K562 (cell line): Measurements from ENCODE around the gene ZNF618. TPM values are rescaled to one million over a fixed set of nuclear protein-coding genes. Genes with fewer than 3 reads are reported as not detected.

ENCODE experiments used
- ATAC-seq: fragments of 200-7000 bp; cut with Tn5 transposase; 3 replicates; pipeline ENCODE4 v1.9.1; 2020; ENCODE audit warnings: moderate library complexity
- BruUV-seq: library from RNA; stranded (reverse); fragments of 400-500 nt; replicated peaks from 2 replicates; lab custom pipeline; 2021; lab: Mats Ljungman, UMichigan
- CTCF ChIA-PET: fragments of 300-600 bp; formaldehyde crosslinking; extraction: SDS; loops from one replicate; lab custom pipeline; 2021; ENCODE audit warnings: low intra/inter-chr PET ratio; lab: Yijun Ruan, JAX
- POLR2A ChIA-PET: fragments of 300-600, 350-650 bp; sonication (Branson Sonifier 250); formaldehyde crosslinking; extraction: SDS; loops from one replicate; lab custom pipeline; 2021; ENCODE audit warnings: antibody characterized with exemption, inconsistent platforms; lab: Yijun Ruan, JAX
- DNase-seq, 4 experiments: peaks; one replicate each; pipeline versions ENCODE4 v3.0.0 to v3.0.0-alpha.2; 2011 to 2018; ENCODE audit warnings: low spot score in 3 of 4, mixed read lengths in 3 of 4; ENCODE audit errors: extremely low read depth in 1 of 4
- FAIRE-seq: peaks from 2 replicates; lab custom pipeline; 2011; peaks lifted over from hg19 to GRCh38; lab: Jason Lieb, UNC
- H2AFZ ChIP-seq: 2 replicates; pipeline ENCODE4 v1.6.0; 2011; ENCODE audit warnings: low read depth, low read length, control low read depth, inconsistent platforms
- H3K27ac ChIP-seq: fragments of 200-600 bp; 3 replicates; pipeline ENCODE4 v1.8.0; 2011; ENCODE audit warnings: low read depth, mild to moderate bottlenecking, control low read depth, inconsistent platforms, low read length, moderate library complexity, mixed read lengths; ENCODE audit errors: extremely low read depth
- H3K27me3 ChIP-seq, 2 experiments: fragments of 300-600 bp in 1 of 2; 2 replicates in 1 of 2; 3 replicates in 1 of 2; pipeline versions ENCODE4 v1.6.0 to v1.8.0; 2011; ENCODE audit warnings: inconsistent platforms in 2 of 2, low read length in 2 of 2, mild to moderate bottlenecking in 1 of 2, mixed read lengths in 1 of 2, moderate library complexity in 1 of 2; ENCODE audit not compliant: control insufficient read depth in 2 of 2, insufficient read depth in 2 of 2
- H3K36me3 ChIP-seq: fragments of 300-600 bp; 3 replicates; pipeline ENCODE4 v1.8.0; 2011; ENCODE audit warnings: mild to moderate bottlenecking, low read length, inconsistent platforms; ENCODE audit not compliant: control insufficient read depth, insufficient read depth
- H3K4me1 ChIP-seq, 2 experiments: fragments of 200-600 bp in 1 of 2; replicated peaks in 1 of 2; 2 replicates in 1 of 2; 3 replicates in 1 of 2; pipeline versions ENCODE4 v1.5.1 to v1.8.0; 2011; ENCODE audit warnings: inconsistent platforms in 2 of 2, low read length in 2 of 2, mild to moderate bottlenecking in 1 of 2, mixed read lengths in 1 of 2, moderate library complexity in 1 of 2; ENCODE audit not compliant: control insufficient read depth in 2 of 2, insufficient read depth in 2 of 2
- H3K4me2 ChIP-seq: 2 replicates; pipeline ENCODE4 v1.6.1; 2011; ENCODE audit warnings: low read length, control low read depth, inconsistent platforms, mixed read lengths; ENCODE audit not compliant: insufficient read depth
- H3K4me3 ChIP-seq: fragments of 200-600 bp; sonication (generic), shearing (Covaris generic); 2 replicates; pipeline ENCODE4 v1.5.1; 2016; ENCODE audit warnings: control low read depth, inconsistent platforms
- H3K79me2 ChIP-seq: fragments of 200-600 bp; 3 replicates; pipeline ENCODE4 v1.8.0; 2011; ENCODE audit warnings: low read length, inconsistent platforms; ENCODE audit not compliant: control insufficient read depth, insufficient read depth
- H3K9ac ChIP-seq, 2 experiments: 2 replicates each; pipeline versions ENCODE4 v1.6.0 to v1.6.1; 2011; ENCODE audit warnings: low read depth in 2 of 2, low read length in 2 of 2, control low read depth in 1 of 2, inconsistent platforms in 1 of 2, mild to moderate bottlenecking in 1 of 2, mixed read lengths in 1 of 2; ENCODE audit not compliant: insufficient read depth in 1 of 2
- H3K9me1 ChIP-seq: one replicate; pipeline ENCODE4 v1.6.0; 2011; ENCODE audit warnings: inconsistent platforms, mild to moderate bottlenecking, low read length, moderate library complexity; ENCODE audit not compliant: control insufficient read depth, insufficient read depth
- H3K9me3 ChIP-seq: replicated peaks from 2 replicates; pipeline ENCODE4 v1.5.1; 2011; ENCODE audit warnings: low read depth, low read length, inconsistent platforms; ENCODE audit not compliant: control insufficient read depth, insufficient read depth
- H4K20me1 ChIP-seq: replicated peaks from 2 replicates; pipeline ENCODE4 v1.6.1; 2011; ENCODE audit warnings: low read length, inconsistent platforms, mixed read lengths; ENCODE audit not compliant: control insufficient read depth, insufficient read depth
- BCL6 ChIP-seq: fragments of 250-450 bp; sonication (Bioruptor Pico); IDR thresholded peaks from 2 replicates; pipeline ENCODE4 v1.4.0; 2020
- ETS2 ChIP-seq: IDR thresholded peaks from 2 replicates; pipeline ENCODE4 v1.6.1; 2016; ENCODE audit warnings: borderline replicate concordance, missing genetic modification characterization, mild to moderate bottlenecking, moderate library complexity, missing compliant biosample characterization; ENCODE audit not compliant: poor library complexity, severe bottlenecking
- HNRNPUL1 ChIP-seq: fragments of 200-400 bp; formaldehyde crosslinking; IDR thresholded peaks from 2 replicates; pipeline ENCODE4 v1.6.1; 2017; ENCODE audit warnings: low read length
- SMARCB1 ChIP-seq: IDR thresholded peaks from 2 replicates; pipeline ENCODE4 v1.6.1; 2011; ENCODE audit warnings: improper control_type of control experiment, low read depth; ENCODE audit not compliant: insufficient read length
- SNRNP70 ChIP-seq: fragments of 200-400 bp; formaldehyde crosslinking; optimal IDR thresholded peaks from 2 replicates; pipeline ENCODE3; 2017; ENCODE audit warnings: low read depth, low read length
- ZNF76 ChIP-seq: fragments of 250-450 bp; sonication (Bioruptor Pico); IDR thresholded peaks from 2 replicates; pipeline ENCODE4 v1.4.0; 2020; ENCODE audit warnings: mild to moderate bottlenecking, moderate library complexity, borderline replicate concordance
- WGBS: fragments of 100-300 bp; shearing (Covaris generic); methylation state at CpG from one replicate; pipeline ENCODE4 v1.1.6; 2016; ENCODE audit warnings: low coverage, mixed read lengths; ENCODE audit not compliant: insufficient coverage; ENCODE audit errors: missing lambda C conversion rate; 5-methylcytosine and 5-hydroxymethylcytosine counted together
- in situ Hi-C: fragments of 300-500 bp; cut with MboI; formaldehyde crosslinking; loops from 4 replicates; pipeline ENCODE4 v1.15.0; 2018; ENCODE audit warnings: inconsistent platforms, mixed read lengths
- intact Hi-C: fragments of 100-400 bp; cut with micrococcal nuclease; formaldehyde crosslinking; loops from 2 replicates; pipeline ENCODE4 v1.14.2; 2022
- polyA plus RNA-seq, 8 experiments: library from polyadenylated mRNA; depleted of rRNA in 4 of 8; stranded (reverse) in 5 of 8; unstranded in 3 of 8; fragments of >200 nt; fragmentation: Nextera tagmentation in 2 of 8; fragmentation: Illumina TruSeq in 1 of 8; extraction: Ambion mirVana in 2 of 8; extraction: Trizol in 1 of 8; gene quantifications; 2 replicates each; pipeline versions ENCODE4 v1.2.1 to v1.2.3, GENCODE V29; 2011 to 2014; ENCODE audit warnings: inconsistent platforms in 1 of 8, missing spikeins in 1 of 8
- total RNA-seq, 7 experiments: library from RNA; depleted of rRNA in 6 of 7; stranded (reverse); fragments of >200 nt in 6 of 7; fragmentation: Illumina TruSeq in 2 of 7; extraction: Trizol in 2 of 7; gene quantifications; 2 replicates each; pipeline versions ENCODE4 v1.2.1 to v1.2.3, GENCODE V29; 2011 to 2021; ENCODE audit warnings: low replicate concordance in 1 of 7
- TF ChIP-seq, protein P1 (sequence below): sonication (generic); formaldehyde crosslinking; IDR thresholded peaks from 2 replicates; pipeline ENCODE4 v1.8.1; 2023; ENCODE audit warnings: mild to moderate bottlenecking, missing genetic modification reagents
- TF ChIP-seq, protein P2 (sequence below): fragments of 450-650 bp; IDR thresholded peaks from 2 replicates; pipeline ENCODE4 v1.6.1; 2017; ENCODE audit warnings: mild to moderate bottlenecking, moderate library complexity

The ZNF618 gene
- total and polyA plus RNA-seq, 9 of the 15 experiments (the other 6 are each of a cell fraction or from before 2014, with no cell fraction given), result 0.08 to 13.7 (median 3.4) TPM

DNA sequence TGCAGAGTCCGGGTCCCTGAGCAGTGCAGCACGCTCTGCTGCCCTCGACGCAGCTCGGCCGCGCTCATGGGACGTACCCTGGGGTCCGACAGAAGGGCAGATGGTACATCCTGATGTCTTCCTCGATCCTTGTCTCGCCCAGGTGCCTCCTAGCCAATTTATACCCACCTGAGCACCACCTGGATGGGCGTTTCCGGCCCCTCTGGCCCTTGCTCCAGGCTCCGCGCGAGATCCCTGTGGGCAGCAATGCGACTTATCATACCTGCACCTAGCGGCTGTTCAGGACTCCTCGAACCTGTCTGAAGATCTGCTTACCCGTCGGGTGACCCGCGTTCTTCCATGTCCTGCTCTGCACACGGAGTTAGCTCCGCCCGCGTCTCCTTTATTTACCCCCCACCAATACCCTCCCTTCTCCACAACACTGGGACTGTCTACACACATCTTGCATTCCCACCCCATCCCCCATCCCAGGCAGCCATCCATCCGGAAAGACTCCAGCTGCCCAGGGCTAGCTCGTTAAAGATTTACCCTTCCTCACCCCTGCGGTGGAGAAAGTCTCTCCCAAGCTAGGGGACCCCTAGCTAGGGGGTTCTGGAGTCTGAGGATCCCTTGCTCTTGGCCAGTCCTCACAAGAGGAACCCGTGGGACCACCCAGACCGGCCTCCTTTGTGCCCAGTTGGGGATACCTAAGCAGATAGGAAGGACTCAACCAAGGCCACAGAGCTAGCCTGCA lies 223.0 kb downstream of the ZNF618 start, which contains the start of gene KIF12:
Gene KIF12, minus strand, starts transcription at position 357 of the 733 bp plus-strand sequence. Its CDS starts 16 bp downstream, at position 341.
- ATAC-seq (no peak), DNase-seq (no peak), FAIRE-seq (no peak)
- Histone ChIP-seq H3K9me1 (no peaks in the 10 kb centered on the region), H3K27ac (no peak within 1 kb of the TSS), H3K27me3 (peaks cover 0 to 24% of the 10 kb centered on the region in 2 experiments; a peak in 2 of 5 replicates), H3K4me2 (peak within 1 kb of the TSS; percentile 52; the same call in 1 of the 2 replicates), H3K9me3 (no peaks in the 10 kb centered on the region), H3K4me1 (peaks cover 0 to 12% of the 10 kb centered on the region in 2 experiments; a peak in 2 of 5 replicates), H3K9ac (peak within 1 kb of the TSS in 1 of 2 experiments; percentile 35; a peak in 1 of 4 replicates), H3K4me3 (peak within 1 kb of the TSS; percentile 32), H3K79me2 (no peaks in the 10 kb centered on the region), H3K36me3 (no peaks in the 10 kb centered on the region), H4K20me1 (no peaks in the 10 kb centered on the region; the same call in 1 of the 2 replicates), H2AFZ (no peak within 1 kb of the TSS; the same call in 1 of the 2 replicates)
- ChIA-PET POLR2A (no interaction called here), CTCF (no interaction called here)
- intact Hi-C loops (no loop called here), in situ Hi-C loops (no loop called here)
- no TSS peak for BruUV-seq
- 68% methylated on average over 30 of the region's 32 CpGs for WGBS
- TF ChIP-seq SMARCB1 (no peak), BCL6 (CRISPR knock-in tag) (no peak)

DNA sequence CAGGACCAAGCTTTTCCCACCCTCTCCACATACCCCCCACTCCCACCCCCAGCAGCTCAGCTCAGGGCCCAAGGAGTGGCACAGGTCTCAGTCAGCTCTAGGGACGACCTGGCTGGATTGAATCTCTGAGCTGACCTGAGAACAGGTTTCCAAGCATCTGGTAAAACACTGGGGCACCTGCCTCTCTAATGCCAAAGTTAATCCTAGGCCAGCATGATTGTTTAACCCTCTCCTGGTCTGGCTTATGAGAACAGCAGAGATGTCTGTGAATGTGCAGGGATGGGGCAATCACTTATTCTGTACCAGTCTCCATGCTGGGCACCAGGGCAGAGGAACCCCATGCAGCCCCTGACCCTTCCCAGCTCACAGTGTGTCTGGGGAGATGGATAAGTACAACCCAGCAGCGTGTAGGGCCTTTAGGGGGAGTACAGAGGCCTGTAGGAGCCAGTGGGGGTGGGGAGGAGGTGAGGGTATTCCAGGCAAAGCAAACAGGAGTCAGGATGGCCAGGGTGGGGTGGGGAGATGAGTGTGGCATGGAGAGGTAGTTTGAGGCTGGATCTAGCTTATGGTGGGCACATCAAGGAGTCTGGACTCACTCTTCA lies 223.7 kb downstream of the ZNF618 start:
- Histone ChIP-seq H2AFZ (no peak overlapping the region), H4K20me1 (no peaks in the 10 kb centered on the region; the same call in 1 of the 2 replicates), H3K9ac (no peak overlapping the region), H3K4me3 (no peak overlapping the region), H3K79me2 (no peaks in the 10 kb centered on the region), H3K36me3 (no peaks in the 10 kb centered on the region), H3K9me3 (no peaks in the 10 kb centered on the region), H3K27ac (no peak overlapping the region), H3K9me1 (no peaks in the 10 kb centered on the region), H3K4me2 (no peak overlapping the region), H3K4me1 (peaks cover 0 to 12% of the 10 kb centered on the region in 2 experiments; a peak in 2 of 5 replicates), H3K27me3 (peaks cover 0 to 21% of the 10 kb centered on the region in 2 experiments; a peak in 2 of 5 replicates)
- FAIRE-seq (no peak), DNase-seq (no peak), ATAC-seq (no peak)
- ChIA-PET POLR2A (no interaction called here), CTCF (no interaction called here)
- intact Hi-C loops, result no loop called here
- in situ Hi-C loops, result no loop called here
- 0% methylated on average over 2 of the region's 2 CpGs for WGBS
- no TSS peak for BruUV-seq
- TF ChIP-seq ETS2 (tag) (no peak), ZNF76 (CRISPR knock-in tag) (no peak), HNRNPUL1 (no peak), SNRNP70 (no peak)
- TF ChIP-seq, protein P1, sequence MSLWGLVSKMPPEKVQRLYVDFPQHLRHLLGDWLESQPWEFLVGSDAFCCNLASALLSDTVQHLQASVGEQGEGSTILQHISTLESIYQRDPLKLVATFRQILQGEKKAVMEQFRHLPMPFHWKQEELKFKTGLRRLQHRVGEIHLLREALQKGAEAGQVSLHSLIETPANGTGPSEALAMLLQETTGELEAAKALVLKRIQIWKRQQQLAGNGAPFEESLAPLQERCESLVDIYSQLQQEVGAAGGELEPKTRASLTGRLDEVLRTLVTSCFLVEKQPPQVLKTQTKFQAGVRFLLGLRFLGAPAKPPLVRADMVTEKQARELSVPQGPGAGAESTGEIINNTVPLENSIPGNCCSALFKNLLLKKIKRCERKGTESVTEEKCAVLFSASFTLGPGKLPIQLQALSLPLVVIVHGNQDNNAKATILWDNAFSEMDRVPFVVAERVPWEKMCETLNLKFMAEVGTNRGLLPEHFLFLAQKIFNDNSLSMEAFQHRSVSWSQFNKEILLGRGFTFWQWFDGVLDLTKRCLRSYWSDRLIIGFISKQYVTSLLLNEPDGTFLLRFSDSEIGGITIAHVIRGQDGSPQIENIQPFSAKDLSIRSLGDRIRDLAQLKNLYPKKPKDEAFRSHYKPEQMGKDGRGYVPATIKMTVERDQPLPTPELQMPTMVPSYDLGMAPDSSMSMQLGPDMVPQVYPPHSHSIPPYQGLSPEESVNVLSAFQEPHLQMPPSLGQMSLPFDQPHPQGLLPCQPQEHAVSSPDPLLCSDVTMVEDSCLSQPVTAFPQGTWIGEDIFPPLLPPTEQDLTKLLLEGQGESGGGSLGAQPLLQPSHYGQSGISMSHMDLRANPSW (CRISPR knock-in tag), result no peak
- TF ChIP-seq, protein P2, sequence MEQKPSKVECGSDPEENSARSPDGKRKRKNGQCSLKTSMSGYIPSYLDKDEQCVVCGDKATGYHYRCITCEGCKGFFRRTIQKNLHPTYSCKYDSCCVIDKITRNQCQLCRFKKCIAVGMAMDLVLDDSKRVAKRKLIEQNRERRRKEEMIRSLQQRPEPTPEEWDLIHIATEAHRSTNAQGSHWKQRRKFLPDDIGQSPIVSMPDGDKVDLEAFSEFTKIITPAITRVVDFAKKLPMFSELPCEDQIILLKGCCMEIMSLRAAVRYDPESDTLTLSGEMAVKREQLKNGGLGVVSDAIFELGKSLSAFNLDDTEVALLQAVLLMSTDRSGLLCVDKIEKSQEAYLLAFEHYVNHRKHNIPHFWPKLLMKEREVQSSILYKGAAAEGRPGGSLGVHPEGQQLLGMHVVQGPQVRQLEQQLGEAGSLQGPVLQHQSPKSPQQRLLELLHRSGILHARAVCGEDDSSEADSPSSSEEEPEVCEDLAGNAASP, result no peak
